Right ventricle myocardium superior (tissue), 1 donor: ENCODE data around the gene EGR1. TPM values are rescaled to one million over a fixed set of nuclear protein-coding genes. Genes with fewer than 3 reads are reported as not detected.

Experiments used
- ATAC-seq: fragments of 200-7000 bp; cut with Tn5 transposase; one replicate; pipeline ENCODE4 v1.9.1; 2020; ENCODE audit warnings: mild to moderate bottlenecking; ENCODE audit not compliant: poor library complexity
- DNase-seq: peaks from one replicate; pipeline ENCODE4 v3.0.0-alpha.2; 2020
- intact Hi-C: fragments of 100-400 bp; cut with DNase I; formaldehyde crosslinking; loops from one replicate; pipeline ENCODE4 v1.11.2; 2022
- total RNA-seq: library from RNA; stranded (reverse); fragmentation: NEBNext Ultra II Directional; extraction: Animal tissue kit (Norgen Biotek cat#: 25700); gene quantifications from one replicate; pipeline ENCODE4 v1.2.1, GENCODE V29; 2021
- donor health status: DM: no; HTN: yes; CAD: no; lungs with severe emphysema.

EGR1 gene
- total RNA-seq, 1 donor from 2014 or later = 6.8 TPM

DNA sequence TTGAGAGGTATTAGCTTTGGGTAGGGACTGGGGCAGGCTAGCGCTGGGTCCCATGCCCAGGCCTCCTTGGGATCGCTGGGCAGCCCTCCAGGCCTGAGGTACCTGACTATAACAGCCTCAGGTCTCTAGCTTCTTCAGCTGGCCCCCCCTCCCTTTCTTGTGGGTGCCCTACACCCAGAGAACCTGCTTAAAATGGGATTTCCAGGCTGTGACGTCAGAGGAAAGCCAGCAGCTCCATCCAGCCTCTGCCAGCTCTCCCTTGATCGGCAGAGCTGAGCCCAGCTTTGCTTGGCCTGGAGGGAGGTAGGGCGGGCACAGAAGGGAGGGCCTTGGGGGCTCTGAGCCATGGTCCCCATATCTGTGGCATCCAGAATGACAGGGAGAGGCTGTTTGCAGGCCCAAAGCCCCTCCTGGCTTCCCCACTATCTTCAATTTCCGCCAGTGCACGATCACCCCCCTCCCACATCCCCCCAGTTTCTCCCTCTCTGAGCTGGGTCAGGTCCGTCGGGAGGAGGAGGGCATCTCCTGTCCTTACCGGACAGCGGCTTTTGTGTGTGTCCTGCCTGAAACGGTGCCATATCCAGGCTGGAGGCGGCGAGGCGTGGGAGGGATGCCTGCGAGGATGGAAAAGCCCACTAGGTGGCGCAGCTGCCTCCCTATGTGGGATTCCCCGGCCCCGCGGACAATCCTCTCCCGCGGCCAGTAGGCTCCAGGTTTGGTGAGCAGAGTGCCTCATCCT, 15.6 kb upstream of the EGR1 start:
- ATAC-seq = peak; percentile 98
- intact Hi-C loops = loop anchor here (5.0 kb wide), 1 partner anchor 53 kb away; no protein-coding TSS in a partner anchor
- DNase-seq = peak; percentile 95

- DNase-seq (no peak), ATAC-seq (no peak)
- intact Hi-C loops = loop anchor here (5.0 kb wide), 1 partner anchor 51 kb away; no protein-coding TSS in a partner anchor
Measured at GRCh38 chr5:138450971-138451370, 14.3 kb upstream of the EGR1 start.

DNA sequence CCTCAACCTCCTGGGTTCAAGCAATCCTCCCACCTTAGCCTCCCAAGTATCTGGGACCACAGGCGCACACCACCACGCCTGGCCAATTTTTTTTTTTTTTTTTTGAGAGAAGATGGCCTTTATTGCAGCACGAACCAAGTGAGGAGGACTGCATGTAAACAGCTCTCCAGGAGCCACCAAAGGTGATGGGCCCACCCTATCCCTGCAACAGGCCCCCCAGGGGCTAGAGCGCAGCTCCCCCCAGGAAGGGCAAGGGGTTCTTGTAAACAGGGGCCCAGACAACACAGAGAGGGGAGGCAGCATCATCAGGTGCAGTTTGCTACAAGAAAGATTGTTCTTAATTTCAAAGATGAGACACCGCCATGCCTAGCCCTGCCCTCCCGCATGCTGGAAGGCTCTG, 12.6 kb upstream of the EGR1 start:
- no peak for DNase-seq
- intact Hi-C loops = loop anchor here (5.0 kb wide), 1 partner anchor 50 kb away; no protein-coding TSS in a partner anchor
- no peak for ATAC-seq

DNA sequence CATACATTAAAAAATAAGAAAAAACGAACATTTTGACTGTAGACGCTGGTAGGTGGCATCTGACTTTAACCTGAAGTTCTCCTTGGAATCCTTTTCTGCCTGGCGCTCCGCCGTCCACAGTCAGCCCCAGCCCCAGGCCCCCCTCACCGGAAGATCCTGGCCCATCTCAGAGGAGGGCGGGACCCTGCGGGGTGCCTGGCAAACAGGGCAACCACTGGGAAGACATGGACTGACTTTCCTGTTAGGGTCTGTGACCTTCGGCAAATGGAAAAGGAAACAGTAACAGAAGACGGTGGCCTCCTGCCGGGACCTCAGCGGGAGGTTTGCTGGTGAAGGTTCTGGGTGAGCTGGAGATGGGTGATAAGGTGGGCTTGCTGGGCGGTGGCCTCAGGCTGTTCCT, 11.7 kb upstream of the EGR1 start:
- no peak for DNase-seq
- intact Hi-C loops = loop anchor here (5.0 kb wide), 1 partner anchor 49 kb away; no protein-coding TSS in a partner anchor
- no peak for ATAC-seq

- intact Hi-C loops = loop anchor here (5.0 kb wide), 1 partner anchor 48 kb away; no protein-coding TSS in a partner anchor
- ATAC-seq (no peak), DNase-seq (no peak)
Measured at GRCh38 chr5:138454121-138454520, 11.2 kb upstream of the EGR1 start.

DNA sequence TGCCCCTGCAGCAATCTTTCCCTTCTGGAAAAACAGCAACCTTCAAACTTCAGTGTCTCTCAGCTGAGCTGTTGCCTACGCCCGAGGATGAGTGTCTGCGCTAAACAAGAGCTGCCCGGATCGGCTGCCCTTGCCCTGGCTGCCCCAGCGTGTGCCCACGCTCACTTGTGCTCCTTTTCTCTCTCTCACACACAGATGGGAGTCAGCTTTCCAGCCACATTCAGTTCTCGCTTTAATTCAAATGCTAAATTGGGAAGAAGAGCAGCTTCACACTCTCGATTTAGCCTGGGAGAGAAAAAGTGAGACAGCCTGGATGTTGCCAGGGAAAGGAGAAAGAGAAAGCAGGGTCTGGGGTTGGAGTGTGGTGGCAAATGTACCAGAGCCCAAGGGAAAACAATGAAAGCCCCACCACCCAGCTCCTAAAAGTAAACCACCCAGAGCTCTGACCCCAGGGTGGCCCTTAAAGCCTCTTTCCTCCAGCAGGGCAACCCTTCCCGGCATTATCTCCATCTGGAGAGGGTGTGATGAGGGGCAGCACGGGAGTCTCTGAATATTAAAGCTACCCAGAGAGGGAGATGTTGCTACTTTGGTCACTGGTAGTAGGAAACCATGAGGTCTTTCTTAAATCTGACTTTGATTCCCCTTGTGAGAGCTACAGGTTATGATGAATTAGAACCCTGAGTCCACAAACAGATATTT, 9.9 kb upstream of the EGR1 start:
- ATAC-seq (no peak), DNase-seq (no peak)
- intact Hi-C loops = no loop called here

- DNase-seq (no peak), ATAC-seq (no peak)
- intact Hi-C loops = no loop called here
Measured at GRCh38 chr5:138457531-138458275, 7.6 kb upstream of the EGR1 start.

GRCh38 chr5:138458384-138458783, 6.9 kb upstream of the EGR1 start:
- DNase-seq = no peak
- peak; percentile 30 for ATAC-seq
- intact Hi-C loops = no loop called here

GRCh38 chr5:138458856-138459255, 6.4 kb upstream of the EGR1 start:
- intact Hi-C loops = no loop called here
- DNase-seq = no peak
- no peak for ATAC-seq

DNA sequence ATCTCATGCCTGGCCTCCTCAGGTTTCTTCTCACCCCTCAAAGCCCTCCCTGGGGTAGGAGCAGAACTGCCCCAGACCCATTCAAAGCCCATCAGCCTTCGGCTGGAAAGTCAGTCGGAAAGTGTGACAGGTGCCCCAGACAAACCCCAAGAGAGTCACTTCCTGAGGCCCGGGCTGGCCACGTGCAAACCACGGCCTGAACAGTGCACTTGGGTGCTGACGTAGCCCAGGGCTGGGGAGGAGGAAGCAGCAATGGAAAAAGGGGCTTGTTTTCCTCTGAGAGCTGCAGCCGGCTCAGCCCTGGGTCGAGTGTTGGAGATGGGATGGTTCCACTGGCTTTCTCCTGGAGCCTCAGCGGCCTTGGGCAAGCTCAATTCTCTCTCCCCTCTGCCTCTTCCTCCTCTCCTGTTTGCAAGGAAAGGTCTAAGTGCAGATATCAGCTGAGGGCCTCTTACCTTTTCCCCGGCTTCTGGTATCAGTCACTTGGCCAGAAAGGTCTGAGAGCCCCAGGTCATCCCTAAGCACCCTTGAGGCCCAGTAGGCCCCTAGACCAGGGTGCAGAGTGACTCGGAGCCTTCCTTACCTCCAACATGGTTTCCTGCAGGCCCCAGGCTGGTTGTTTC, 5.9 kb upstream of the EGR1 start:
- peak; percentile 67 for DNase-seq
- intact Hi-C loops = no loop called here
- no peak for ATAC-seq

DNA sequence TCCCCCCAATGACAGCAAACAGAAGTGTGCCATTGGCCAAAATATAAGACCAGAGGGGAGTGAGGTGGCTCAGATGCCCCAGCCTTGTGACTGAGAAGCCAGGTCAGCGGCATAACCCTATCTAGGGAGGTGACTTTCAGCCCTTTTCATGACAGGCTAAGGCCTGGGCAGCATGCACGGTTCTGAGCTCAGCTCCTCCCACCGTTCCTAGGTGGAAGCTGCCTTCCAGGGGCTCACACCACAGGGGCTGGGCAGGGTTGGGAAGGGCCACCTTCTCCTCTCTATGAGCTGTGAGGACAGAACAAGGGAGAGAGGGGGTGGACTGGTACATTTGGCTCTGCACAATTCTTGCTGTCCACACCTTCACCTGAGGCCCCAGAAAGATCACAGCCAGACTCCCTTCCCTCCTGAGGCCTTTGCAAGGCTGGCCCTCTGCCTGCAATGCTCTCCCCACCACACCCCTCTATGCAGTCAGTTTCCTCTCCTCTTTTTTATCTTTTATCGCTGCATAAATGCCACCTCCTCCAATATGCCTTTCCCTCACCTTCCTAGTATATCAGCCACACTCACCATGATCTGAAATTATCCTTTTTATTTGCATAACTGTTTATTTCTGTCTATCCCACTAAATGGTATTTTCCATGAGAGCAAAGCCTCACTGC, 5.1 kb upstream of the EGR1 start:
- intact Hi-C loops = no loop called here
- no peak for ATAC-seq
- DNase-seq = no peak

DNA sequence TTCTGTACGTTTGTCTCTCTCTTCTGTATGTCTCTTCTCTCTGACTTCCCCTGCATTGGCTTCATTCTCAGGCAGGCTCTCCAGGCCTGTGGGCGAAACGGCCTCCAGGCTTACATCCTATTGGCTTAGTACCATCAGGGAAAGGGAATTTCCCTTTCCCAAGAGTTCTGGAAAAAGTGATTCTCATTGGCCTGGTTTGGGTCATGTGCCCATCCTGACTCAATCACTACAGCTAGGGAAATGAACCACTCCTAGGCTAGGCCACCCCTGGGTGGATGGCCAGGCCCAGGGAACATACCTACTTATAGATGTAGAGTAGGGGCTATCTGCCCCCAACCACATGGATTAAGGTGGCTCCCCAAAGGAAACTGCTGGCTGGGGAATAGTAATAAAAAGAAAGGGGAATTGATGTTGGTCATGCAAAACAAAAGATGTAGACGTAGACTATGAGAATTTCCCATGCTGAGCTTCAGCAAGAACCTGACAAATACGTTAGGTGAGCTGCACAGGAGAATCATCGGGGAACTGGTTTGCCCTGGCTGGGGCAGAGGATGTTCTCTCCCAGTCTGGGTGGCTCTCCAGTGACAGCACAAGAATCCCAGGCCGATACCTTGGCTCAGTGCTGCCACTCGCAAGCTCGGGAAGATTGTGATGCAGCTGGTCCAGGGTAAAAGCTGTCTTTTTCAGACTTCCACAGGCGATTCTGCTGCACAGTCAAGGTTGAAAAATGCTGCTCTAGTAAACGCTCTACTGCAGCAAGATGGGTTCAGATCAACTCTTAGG, 3.7 kb upstream of the EGR1 start:
- intact Hi-C loops = no loop called here
- DNase-seq (no peak), ATAC-seq (no peak)

- intact Hi-C loops = no loop called here
- ATAC-seq = no peak
- no peak for DNase-seq
Measured at GRCh38 chr5:138463419-138464007, 1.8 kb upstream of the EGR1 start.

GRCh38 chr5:138464008-138464387, 1.3 kb upstream of the EGR1 start:
- intact Hi-C loops = no loop called here
- peak; percentile 86 for ATAC-seq

DNA sequence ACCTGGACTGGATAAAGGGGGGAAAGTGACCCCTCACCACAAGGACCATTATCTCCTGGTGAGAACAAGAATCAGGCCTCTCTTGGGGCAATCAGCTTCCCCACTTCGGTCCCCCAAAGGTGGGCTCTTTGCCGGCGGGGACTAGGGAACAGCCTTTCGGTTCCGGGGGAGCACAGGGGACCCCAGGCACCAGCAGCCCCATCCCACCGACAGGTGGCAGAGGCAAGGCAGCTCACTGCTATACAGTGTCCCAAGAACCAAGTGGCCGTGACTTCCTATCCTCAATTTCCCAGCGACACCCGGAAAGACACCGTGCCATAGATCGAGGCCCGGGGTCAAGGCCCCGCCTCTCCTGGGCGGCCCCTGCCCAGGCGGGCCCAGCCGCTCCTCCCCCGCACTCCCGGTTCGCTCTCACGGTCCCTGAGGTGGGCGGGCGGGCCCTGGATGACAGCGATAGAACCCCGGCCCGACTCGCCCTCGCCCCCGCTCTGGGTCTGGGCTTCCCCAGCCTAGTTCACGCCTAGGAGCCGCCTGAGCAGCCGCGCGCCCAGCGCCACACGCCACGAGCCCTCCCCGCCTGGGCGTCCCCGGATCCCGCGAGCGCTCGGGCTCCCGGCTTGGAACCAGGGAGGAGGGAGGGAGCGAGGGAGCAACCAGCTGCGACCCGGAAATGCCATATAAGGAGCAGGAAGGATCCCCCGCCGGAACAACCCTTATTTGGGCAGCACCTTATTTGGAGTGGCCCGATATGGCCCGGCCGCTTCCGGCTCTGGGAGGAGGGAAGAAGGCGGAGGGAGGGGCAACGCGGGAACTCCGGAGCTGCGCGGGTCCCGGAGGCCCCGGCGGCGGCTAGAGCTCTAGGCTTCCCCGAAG, 655 bp upstream of the EGR1 start:
- intact Hi-C loops = loop anchor here (5.0 kb wide), 1 partner anchor 38 kb away; no protein-coding TSS in a partner anchor
- DNase-seq = peak; percentile 96
- ATAC-seq = peak; percentile 93

More at GRCh38 chr5:138464008-138464387, 1.3 kb upstream of the EGR1 start:
- DNase-seq = peak; percentile 98

- no peak for ATAC-seq
- intact Hi-C loops = loop anchor here (5.0 kb wide), 1 partner anchor 36 kb away; no protein-coding TSS in a partner anchor
- no peak for DNase-seq
Measured at GRCh38 chr5:138466125-138466899, 1.0 kb downstream of the EGR1 start.
